PC-3 (cell line): ENCODE results near the gene CD48.

Source experiments
- EZH2phosphoT487 ChIP-seq: fragments of 300-600 bp; sonication (generic); IDR thresholded peaks from 2 replicates; pipeline ENCODE4 v1.6.1; 2018; ENCODE audit warnings: mild to moderate bottlenecking, antibody characterized with exemption, low read length, borderline replicate concordance
- TF ChIP-seq, protein P1 (sequence below): fragments of 300-600 bp; sonication (generic); conservative IDR thresholded peaks from 2 replicates; pipeline ENCODE4 v1.5.1; 2017; ENCODE audit warnings: antibody characterized with exemption, low read depth, mild to moderate bottlenecking, low read length

DNA sequence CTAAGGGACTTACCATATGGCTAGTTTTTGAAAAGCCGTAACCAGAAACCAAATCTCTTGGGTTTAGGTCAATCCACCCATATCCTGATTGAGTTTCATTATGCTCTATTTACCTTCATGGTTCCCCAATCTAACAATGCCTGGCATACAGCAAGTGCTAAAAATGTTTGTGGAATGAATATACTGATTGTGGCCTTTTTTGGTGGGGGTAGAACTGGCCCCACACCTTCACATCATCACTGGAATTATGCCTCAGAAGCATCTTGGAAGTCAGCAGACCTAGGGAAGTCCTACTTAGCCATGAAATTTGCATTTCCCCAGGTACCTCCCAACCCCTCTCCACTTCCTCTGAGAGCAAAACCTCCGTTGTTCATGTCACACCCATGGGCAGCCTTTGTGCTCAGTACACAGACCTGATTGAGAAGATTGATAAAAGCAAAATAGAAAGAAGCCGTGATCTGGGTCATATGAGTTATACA lies 47.0 kb downstream of the CD48 start:
- TF ChIP-seq EZH2phosphoT487, result no peak
- TF ChIP-seq, protein P1, sequence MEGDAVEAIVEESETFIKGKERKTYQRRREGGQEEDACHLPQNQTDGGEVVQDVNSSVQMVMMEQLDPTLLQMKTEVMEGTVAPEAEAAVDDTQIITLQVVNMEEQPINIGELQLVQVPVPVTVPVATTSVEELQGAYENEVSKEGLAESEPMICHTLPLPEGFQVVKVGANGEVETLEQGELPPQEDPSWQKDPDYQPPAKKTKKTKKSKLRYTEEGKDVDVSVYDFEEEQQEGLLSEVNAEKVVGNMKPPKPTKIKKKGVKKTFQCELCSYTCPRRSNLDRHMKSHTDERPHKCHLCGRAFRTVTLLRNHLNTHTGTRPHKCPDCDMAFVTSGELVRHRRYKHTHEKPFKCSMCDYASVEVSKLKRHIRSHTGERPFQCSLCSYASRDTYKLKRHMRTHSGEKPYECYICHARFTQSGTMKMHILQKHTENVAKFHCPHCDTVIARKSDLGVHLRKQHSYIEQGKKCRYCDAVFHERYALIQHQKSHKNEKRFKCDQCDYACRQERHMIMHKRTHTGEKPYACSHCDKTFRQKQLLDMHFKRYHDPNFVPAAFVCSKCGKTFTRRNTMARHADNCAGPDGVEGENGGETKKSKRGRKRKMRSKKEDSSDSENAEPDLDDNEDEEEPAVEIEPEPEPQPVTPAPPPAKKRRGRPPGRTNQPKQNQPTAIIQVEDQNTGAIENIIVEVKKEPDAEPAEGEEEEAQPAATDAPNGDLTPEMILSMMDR, result no peak
